ENCODE data around the gene FBXL17. TPM values are rescaled to one million over a fixed set of nuclear protein-coding genes. Genes with fewer than 3 reads are reported as not detected.
A peak's percentile ranks its signal among the peaks of the same experiment; 100 is the strongest.

FBXL17 gene
- total RNA-seq, 1 donor from 2014 or later = 12.7 TPM

DNA sequence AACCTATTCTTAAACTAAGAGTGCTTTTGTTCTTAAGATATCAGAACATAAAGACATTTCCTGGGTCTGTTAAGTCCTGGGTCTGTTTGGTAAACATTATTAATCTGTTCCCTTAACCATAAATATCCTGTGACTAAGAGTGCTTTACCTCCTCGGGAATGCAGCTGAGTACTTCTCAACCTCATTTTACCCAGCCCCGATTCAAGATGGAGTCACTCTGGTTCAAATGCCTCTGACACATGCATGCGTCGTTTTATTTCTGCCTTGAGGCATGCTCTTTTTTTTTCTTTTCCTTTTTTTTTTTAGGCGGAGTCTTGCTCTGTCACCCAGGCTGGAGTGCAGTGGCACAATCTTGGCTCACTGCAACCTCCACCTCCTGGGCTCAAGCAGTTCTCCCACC, 39.8 kb upstream of the FBXL17 start:
- DNase-seq (ENCODE audit: low read depth) = no peak
- no peak overlapping the region for H2AFZ ChIP-seq (ENCODE audit: low read depth, low read length)
- no peaks in the 10 kb centered on the region for H3K4me1 Mint-ChIP-seq (ENCODE audit: low read depth, unreplicated experiment)
- H3K36me3 Mint-ChIP-seq (ENCODE audit: low read depth, unreplicated experiment) = no peaks in the 10 kb centered on the region
- no peaks in the 10 kb centered on the region for H3K27me3 ChIP-seq (ENCODE audit: insufficient read depth, low read length)
- no peak for FAIRE-seq
- H4K20me1 ChIP-seq (ENCODE audit: insufficient read depth, low read length) = no peaks in the 10 kb centered on the region
- no peaks in the 10 kb centered on the region for H3K27me3 Mint-ChIP-seq (ENCODE audit: low read depth, unreplicated experiment)
- no peak overlapping the region for H3K4me3 Mint-ChIP-seq (ENCODE audit: unreplicated experiment)
- no peak overlapping the region for H3K9ac ChIP-seq (ENCODE audit: low read length)
- H3K79me2 ChIP-seq (ENCODE audit: insufficient read depth, low read length) = no peaks in the 10 kb centered on the region
- H3K4me3 ChIP-seq (ENCODE audit: insufficient read depth, low read depth, low read length) = no peak overlapping the region
- H3K4me2 ChIP-seq (ENCODE audit: low read length) = no peak overlapping the region
- H3K9me3 ChIP-seq (ENCODE audit: insufficient read depth, low read depth, low read length) = no peaks in the 10 kb centered on the region
- H3K36me3 ChIP-seq (ENCODE audit: insufficient read depth, low read length) = no peaks in the 10 kb centered on the region
- H3K4me1 ChIP-seq (ENCODE audit: insufficient read depth, low read length) = no peaks in the 10 kb centered on the region
- TF ChIP-seq, protein P1, sequence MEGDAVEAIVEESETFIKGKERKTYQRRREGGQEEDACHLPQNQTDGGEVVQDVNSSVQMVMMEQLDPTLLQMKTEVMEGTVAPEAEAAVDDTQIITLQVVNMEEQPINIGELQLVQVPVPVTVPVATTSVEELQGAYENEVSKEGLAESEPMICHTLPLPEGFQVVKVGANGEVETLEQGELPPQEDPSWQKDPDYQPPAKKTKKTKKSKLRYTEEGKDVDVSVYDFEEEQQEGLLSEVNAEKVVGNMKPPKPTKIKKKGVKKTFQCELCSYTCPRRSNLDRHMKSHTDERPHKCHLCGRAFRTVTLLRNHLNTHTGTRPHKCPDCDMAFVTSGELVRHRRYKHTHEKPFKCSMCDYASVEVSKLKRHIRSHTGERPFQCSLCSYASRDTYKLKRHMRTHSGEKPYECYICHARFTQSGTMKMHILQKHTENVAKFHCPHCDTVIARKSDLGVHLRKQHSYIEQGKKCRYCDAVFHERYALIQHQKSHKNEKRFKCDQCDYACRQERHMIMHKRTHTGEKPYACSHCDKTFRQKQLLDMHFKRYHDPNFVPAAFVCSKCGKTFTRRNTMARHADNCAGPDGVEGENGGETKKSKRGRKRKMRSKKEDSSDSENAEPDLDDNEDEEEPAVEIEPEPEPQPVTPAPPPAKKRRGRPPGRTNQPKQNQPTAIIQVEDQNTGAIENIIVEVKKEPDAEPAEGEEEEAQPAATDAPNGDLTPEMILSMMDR (IDR thresholded peaks at IDR 0.05; ENCODE audit: insufficient read depth, low read depth, low read length) = no peak
- TF ChIP-seq EZH2 (IDR thresholded peaks at IDR 0.05; ENCODE audit: insufficient read depth, low read length) = no peak
- H3K27ac ChIP-seq (ENCODE audit: low read depth, low read length) = no peak overlapping the region
- H3K9me3 Mint-ChIP-seq (ENCODE audit: unreplicated experiment) = peaks cover 15% of the 10 kb centered on the region
- no peak overlapping the region for H3K27ac Mint-ChIP-seq (ENCODE audit: unreplicated experiment)

DNA sequence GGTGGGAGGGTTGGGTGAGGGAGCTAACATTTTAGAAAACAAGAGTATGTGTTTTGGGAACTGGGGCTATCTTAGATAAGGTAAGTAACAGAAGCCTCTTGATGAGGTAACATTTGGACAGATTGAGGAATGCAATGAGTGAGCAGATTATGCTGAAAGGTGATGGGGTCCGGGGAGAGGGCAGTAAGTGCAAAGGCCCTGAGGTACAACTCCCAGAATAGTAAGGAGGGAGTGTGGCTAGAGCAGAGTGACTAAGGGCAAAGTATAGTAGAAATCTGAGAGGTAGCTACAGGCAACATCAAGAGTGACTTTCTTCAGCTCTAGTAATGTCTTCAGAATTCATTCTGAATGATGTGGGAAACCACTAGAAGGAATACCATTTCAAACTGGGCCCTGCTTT, 38.9 kb upstream of the FBXL17 start:
- Histone ChIP-seq H2AFZ (ENCODE audit: low read depth, low read length) (no peak overlapping the region), H3K4me3 (ENCODE audit: insufficient read depth, low read depth, low read length) (no peak overlapping the region), H3K27ac (ENCODE audit: low read depth, low read length) (no peak overlapping the region), H4K20me1 (ENCODE audit: insufficient read depth, low read length) (no peaks in the 10 kb centered on the region), H3K9ac (ENCODE audit: low read length) (no peak overlapping the region), H3K27me3 (ENCODE audit: insufficient read depth, low read length) (no peaks in the 10 kb centered on the region), H3K4me1 (ENCODE audit: insufficient read depth, low read length) (no peaks in the 10 kb centered on the region), H3K36me3 (ENCODE audit: insufficient read depth, low read length) (no peaks in the 10 kb centered on the region), H3K4me2 (ENCODE audit: low read length) (no peak overlapping the region), H3K9me3 (ENCODE audit: insufficient read depth, low read depth, low read length) (no peaks in the 10 kb centered on the region), H3K79me2 (ENCODE audit: insufficient read depth, low read length) (no peaks in the 10 kb centered on the region)
- Mint-ChIP-seq H3K9me3 (ENCODE audit: unreplicated experiment) (peaks cover 15% of the 10 kb centered on the region), H3K27me3 (ENCODE audit: low read depth, unreplicated experiment) (no peaks in the 10 kb centered on the region), H3K36me3 (ENCODE audit: low read depth, unreplicated experiment) (no peaks in the 10 kb centered on the region), H3K27ac (ENCODE audit: unreplicated experiment) (no peak overlapping the region), H3K4me1 (ENCODE audit: low read depth, unreplicated experiment) (no peaks in the 10 kb centered on the region), H3K4me3 (ENCODE audit: unreplicated experiment) (no peak overlapping the region)
- FAIRE-seq (no peak), DNase-seq (ENCODE audit: low read depth) (no peak)
- TF ChIP-seq, protein P1 (IDR thresholded peaks at IDR 0.05; ENCODE audit: insufficient read depth, low read depth, low read length) = no peak
- no peak for TF ChIP-seq EZH2 (IDR thresholded peaks at IDR 0.05; ENCODE audit: insufficient read depth, low read length)

DNA sequence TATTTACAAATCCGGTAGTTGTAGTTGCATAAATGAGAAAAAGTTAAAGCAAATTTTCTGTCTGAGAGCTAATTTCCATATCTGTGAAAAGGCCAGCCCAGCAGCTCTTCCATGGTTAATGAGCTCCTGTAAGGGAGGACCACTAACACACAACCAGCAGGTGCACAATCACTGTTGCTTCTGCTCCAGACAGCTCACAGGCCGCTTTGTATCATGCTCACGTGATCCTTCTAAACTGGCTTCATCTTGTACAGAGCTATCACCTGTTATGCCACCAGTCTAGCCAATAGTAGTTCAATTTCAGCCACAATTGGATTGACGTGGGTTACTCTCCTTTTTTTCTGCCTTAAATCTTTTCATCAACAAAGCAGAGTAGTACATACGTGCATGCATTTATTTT, 38.3 kb upstream of the FBXL17 start:
- H2AFZ ChIP-seq (ENCODE audit: low read depth, low read length) = no peak overlapping the region
- H3K36me3 Mint-ChIP-seq (ENCODE audit: low read depth, unreplicated experiment) = no peaks in the 10 kb centered on the region
- peak overlapping the region; percentile 2 for H3K27ac Mint-ChIP-seq (ENCODE audit: unreplicated experiment)
- H3K4me2 ChIP-seq (ENCODE audit: low read length) = no peak overlapping the region
- no peak overlapping the region for H3K9ac ChIP-seq (ENCODE audit: low read length)
- no peak overlapping the region for H3K4me3 ChIP-seq (ENCODE audit: insufficient read depth, low read depth, low read length)
- no peaks in the 10 kb centered on the region for H3K27me3 ChIP-seq (ENCODE audit: insufficient read depth, low read length)
- TF ChIP-seq EZH2 (IDR thresholded peaks at IDR 0.05; ENCODE audit: insufficient read depth, low read length) = no peak
- TF ChIP-seq, protein P1 (IDR thresholded peaks at IDR 0.05; ENCODE audit: insufficient read depth, low read depth, low read length) = no peak
- FAIRE-seq = no peak
- H3K9me3 ChIP-seq (ENCODE audit: insufficient read depth, low read depth, low read length) = no peaks in the 10 kb centered on the region
- no peaks in the 10 kb centered on the region for H3K4me1 ChIP-seq (ENCODE audit: insufficient read depth, low read length)
- H3K79me2 ChIP-seq (ENCODE audit: insufficient read depth, low read length) = no peaks in the 10 kb centered on the region
- H4K20me1 ChIP-seq (ENCODE audit: insufficient read depth, low read length) = no peaks in the 10 kb centered on the region
- H3K27me3 Mint-ChIP-seq (ENCODE audit: low read depth, unreplicated experiment) = no peaks in the 10 kb centered on the region
- no peak overlapping the region for H3K4me3 Mint-ChIP-seq (ENCODE audit: unreplicated experiment)
- H3K4me1 Mint-ChIP-seq (ENCODE audit: low read depth, unreplicated experiment) = no peaks in the 10 kb centered on the region
- H3K9me3 Mint-ChIP-seq (ENCODE audit: unreplicated experiment) = peaks cover 15% of the 10 kb centered on the region
- DNase-seq (ENCODE audit: low read depth) = no peak
- H3K36me3 ChIP-seq (ENCODE audit: insufficient read depth, low read length) = no peaks in the 10 kb centered on the region
- no peak overlapping the region for H3K27ac ChIP-seq (ENCODE audit: low read depth, low read length)
